ENCODE data around the gene L3MBTL1.

L3MBTL1 gene

DNA sequence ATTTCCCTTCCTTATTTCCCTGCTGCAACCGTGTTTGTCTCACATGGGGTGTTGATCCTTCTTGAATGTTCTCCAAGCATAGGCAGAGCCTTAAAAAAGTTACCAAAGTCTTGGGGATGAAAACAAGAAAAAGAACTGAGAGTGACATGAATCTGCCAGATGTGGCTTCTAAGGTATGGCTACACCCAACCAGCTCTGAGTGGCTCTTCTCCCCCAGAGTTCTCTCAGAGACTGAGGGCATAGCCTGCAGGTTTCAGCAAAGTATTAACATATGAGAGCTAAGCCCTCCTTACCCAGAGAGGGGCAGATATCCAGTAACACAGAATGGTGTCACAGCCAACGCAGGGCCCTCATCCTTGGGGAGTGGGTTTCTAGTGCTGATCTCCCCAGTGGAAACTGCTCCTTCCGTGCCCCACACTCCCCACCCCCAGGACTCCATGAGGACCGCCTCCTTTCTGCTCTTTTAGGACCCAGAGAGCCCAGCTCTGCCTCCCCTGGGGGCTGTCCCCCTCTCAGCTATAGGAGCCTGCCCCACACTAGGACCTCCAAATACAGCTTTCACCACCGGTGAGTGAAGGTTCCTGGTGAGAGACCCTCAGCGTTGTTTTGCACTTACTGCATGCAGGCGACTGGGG is 28.0 kb downstream of the L3MBTL1 start:
- DNase-seq (ENCODE audit: low read depth in 2 of 2), result no peak

DNA sequence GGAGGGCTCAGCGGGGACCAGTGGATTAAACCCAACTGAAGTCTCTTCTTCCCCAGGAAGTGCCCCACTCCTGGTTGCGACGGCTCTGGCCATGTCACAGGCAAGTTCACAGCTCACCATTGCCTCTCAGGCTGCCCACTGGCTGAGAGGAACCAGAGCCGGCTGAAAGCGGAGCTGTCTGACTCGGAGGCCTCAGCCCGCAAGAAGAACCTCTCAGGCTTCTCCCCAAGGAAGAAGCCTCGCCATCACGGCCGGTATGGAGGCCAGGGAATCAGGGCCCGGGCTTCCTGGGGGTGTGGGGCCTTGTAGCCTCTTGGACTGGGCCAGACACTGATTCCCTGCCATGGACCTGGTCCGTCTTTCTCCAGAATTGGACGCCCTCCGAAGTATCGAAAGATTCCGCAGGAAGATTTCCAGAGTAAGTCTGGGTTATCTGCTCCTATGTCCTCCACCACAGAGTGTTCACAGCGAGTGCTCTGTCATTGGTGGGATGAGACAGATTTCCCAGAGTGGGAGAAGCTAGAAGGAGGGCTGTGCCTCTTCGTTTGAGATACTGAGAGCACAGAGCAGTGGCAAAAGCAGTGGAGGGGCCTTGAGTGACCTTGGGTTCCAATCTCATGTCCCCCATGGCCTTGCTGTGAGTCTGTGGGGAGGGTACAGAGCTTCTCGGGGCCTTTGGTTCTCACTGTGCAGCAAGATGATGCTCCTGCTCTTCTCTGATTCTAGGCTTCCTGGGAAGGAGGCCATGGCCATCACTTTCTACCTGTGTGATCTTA is 28.7 kb downstream of the L3MBTL1 start:
- DNase-seq (ENCODE audit: low read depth in 2 of 2), result no peak

DNA sequence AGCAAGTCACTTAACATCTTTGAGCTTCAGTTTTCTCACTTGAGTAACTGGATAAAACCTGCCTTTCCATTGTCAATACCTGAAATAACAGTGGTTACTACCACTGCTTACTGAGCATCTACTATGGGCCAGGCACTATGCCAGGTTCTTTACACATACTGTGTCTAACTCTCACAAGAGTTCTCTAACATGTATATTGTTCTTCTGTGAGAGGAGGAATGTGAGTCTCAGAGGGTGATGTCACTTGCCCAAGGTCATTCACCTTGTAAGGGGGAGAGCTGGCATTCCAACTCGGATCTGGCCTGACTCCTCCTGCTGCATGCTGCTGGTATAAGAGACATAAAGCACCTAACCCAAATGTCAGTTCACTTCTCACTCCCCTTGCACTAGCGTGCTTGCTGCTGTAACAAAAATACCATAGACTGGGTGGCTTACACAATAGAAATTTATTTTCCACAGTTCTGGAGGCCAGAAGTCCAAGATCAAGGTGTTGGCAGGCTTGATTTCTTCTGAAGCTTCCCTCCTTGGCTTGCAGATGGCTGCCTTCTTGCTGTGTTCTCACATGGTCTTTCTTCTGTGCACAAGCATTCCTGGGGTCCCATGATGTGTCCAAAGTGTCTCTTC is 29.4 kb downstream of the L3MBTL1 start:
- no peak for DNase-seq (ENCODE audit: low read depth in 2 of 2)

DNA sequence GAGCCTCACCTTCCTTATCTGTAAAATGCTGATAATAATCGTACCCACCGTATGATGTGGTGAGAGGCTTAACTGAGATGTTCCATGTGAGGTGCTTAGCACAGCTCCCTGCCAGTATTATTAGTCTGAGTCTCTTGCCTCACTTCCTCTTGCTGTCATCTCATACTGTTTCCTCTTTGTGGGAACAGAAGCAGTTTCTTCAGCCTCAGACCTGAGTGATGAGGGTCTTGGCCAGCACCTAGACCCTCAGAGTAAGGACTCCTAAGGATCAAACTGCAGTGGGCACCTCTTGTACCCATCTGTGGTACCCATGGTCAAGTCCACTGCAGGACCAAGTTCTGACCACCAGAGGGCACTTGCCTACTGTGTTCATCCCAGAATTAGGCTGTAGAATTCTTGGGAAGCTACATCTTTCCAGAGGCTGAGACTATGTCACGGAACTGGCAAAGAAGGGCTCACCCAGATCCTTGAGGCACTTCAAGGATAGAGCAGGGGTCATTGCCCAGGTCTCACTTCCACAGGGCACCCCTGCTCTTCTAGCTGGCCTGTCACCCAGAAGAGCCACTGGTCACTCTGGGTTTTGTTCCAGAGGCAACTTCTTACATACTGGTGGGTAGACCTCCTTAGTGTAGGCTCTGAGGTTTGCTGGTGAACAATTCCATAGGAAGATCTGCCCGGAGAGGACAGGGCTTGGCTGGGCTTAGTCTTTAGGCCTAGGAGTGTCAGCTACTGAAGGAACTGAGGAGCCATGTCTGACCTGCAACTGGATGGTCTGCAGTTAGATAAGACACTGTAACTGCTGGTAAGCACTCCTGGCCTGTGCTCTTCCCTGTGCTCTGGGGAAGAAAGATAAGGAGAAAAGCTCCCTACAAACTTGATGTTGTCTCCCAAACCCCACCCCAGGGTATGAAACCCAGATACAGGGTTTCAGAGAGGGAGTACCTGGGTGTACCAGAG is 30.7 kb downstream of the L3MBTL1 start:
- DNase-seq (ENCODE audit: low read depth in 2 of 2), result peak; percentile 34 to 37

DNA sequence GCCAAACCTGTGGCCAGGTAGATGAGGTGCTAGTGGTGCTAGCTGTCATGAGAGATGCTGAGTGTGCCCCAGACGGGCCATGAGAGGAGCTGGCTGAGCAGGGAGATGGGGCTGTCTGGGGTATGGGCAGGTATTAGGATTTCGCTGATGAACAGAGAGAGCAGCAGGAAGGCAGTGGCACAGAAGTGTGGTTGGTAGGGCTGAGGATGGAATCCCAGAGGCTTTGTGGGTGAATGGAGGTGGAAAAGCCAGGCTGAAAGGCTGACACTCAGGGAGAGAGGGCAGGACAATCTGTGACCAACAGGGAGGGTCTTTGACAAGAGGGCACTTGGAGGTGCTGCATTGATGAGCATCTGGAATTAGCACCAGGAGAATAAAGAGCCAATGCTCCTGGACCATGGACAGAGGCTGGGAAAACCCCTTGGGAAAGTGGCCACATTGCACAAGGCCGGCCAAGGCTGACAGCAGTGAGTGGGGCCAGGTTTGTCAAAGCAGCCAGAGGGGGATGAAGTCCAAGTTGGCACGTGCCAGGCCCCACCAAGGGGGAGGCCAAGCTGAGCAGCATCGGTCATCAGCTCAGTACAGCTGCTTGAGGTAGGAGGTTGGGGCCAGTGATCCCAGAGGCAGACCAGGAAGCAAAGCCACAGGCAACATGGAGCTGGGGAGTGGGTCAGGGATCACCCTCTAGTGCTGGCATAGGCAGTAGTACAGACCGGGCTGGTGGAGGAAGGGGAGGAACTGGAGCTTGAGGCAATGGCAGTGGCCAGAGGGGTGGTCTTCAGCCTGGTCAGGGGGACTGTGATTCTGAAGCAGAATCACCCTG is 31.6 kb downstream of the L3MBTL1 start:
- no peak for DNase-seq (ENCODE audit: low read depth in 2 of 2)

DNA sequence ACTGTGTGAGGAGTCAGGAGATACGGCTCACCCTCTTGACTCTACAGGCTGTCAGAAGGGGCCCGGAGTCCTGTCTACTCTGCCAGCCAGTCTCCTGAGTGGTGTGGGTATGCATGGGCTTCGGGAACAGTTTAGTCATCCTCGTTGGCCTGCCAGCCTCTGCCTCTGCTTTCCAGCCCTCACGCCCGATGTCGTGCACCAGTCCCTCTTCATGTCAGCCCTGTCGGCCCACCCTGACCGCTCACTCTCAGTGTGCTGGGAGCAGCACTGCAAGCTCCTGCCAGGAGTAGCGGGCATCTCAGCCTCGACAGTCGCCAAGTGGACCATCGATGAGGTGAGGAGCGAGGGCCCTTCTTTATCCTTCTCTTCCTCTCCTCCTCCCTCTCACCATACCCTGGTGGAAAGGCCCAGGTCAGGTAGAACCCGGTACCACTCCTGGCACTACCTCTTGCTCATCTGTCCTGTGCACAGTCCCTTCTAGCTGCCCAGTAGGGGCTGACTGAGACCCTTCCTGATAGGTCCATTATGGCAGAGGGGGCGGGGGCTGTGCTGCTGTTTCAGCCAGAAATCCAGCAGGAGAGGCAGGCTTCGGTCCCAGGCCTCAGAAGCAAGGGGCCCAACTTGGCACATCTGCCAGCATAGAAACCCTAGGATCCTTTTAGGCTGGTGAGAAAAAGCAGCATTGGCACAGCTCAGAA is 32.6 kb downstream of the L3MBTL1 start:
- DNase-seq (ENCODE audit: low read depth in 2 of 2), result no peak

DNA sequence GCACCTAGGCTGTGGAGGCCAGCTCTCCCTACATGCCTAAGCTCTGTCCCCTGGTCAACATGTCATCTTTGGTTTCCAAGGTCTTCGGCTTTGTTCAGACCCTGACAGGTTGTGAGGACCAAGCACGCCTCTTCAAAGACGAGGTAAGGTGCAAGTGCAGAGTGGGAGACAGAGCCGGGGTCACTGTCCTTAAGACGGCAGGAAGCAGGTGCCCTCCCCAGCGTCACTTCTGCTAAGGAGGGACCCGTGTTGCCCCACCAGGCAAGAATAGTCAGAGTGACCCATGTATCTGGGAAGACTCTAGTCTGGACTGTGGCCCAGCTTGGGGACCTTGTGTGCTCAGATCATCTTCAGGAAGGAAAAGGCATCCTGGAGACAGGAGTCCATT is 33.2 kb downstream of the L3MBTL1 start:
- no peak for DNase-seq (ENCODE audit: low read depth in 2 of 2)

DNA sequence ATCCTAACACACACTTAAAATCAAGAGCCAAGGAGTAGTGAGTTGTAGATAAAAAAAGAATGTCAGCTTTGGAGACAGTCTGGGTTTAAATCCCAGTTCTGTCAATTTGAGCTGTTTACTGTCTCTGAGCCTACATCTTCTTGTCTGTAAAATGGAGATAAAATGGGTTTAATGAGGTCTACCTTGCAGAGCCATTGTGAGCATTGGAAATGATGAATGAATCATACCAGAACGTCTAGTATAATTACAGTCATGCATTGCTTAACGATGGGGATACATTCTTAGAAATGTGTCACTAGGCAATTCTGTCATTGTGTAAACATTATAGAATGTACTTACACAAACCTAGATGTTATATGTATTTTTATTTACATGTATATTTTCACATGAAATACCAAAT is 33.7 kb downstream of the L3MBTL1 start:
- DNase-seq (ENCODE audit: low read depth in 2 of 2), result no peak

DNA sequence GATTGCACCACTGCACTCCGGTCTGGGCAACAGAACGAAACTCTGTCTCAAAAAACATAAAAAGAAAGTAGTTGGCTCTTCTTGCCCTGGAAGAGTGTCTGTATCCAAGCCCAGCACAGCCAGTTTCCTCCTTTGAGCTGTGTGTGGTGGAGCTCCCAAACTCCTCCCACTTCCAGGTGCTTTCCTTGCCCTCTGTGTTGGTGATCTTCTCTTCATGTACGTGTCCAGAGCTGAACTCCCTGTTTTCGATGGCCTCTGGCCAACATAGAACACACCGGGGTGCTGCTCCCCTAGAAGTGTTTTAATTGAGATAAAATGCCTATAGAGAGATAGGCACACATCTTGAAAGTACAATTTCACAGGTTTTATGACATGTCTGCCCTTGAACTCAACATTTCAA is 34.7 kb downstream of the L3MBTL1 start:
- DNase-seq (ENCODE audit: low read depth in 2 of 2), result no peak

DNA sequence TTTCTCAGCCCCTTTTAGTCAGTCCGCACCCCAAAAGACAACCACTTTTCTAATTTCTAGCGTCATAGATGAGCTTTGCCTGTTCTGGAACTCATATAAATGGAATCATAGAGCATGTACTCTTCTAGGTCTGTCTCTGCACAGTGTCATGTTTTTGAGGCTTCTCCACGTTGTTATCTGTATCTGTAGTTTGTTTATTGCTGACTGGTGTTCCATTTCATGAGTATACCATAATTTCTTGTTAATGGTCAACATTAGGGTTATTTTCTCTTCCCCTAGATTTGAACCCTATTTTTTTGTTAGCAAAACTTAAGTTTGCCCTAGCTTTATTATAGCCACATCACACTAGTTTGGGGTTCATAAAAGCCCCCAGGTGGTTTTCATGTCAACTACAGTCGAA is 35.2 kb downstream of the L3MBTL1 start:
- no peak for DNase-seq (ENCODE audit: low read depth in 2 of 2)

DNA sequence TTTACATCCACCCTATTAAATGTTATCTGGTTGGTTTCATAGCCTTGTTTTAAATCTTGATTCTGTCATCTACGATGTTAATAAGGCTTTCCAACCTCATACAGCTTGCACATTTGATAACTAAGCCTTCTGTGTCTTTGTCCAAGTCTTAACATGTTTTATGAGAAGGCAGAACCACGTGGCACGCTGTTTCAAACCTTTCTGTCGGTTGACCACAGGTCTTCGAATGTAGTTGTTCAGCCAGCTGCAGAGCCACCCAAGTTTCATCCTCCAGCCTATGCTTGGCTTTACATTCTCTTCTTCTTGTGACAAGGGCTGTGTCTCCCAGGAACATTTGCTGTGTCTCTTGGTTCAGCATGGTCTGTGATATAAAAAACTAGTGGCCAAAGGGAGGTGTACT is 35.6 kb downstream of the L3MBTL1 start:
- DNase-seq (ENCODE audit: low read depth in 2 of 2), result no peak

DNA sequence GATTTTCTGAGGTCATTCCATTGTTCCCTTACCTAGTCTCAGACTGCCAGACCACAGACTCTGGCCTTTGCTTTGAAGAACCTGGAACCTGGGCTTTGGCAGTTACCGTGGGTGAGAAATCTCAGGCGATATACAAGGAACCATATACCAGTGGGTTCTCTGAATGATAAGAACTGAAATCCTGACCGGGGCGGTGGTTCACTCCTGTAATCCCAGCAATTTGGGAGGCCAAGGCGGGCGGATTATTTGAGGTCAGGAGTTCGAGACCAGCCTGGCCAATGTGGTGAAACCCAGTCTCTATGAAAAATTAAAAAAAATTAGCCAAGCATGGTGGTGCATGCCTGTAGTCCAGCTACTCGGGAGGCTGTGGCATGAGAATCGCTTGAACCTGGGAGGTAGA is 37.0 kb downstream of the L3MBTL1 start:
- DNase-seq (ENCODE audit: low read depth in 2 of 2), result no peak

DNA sequence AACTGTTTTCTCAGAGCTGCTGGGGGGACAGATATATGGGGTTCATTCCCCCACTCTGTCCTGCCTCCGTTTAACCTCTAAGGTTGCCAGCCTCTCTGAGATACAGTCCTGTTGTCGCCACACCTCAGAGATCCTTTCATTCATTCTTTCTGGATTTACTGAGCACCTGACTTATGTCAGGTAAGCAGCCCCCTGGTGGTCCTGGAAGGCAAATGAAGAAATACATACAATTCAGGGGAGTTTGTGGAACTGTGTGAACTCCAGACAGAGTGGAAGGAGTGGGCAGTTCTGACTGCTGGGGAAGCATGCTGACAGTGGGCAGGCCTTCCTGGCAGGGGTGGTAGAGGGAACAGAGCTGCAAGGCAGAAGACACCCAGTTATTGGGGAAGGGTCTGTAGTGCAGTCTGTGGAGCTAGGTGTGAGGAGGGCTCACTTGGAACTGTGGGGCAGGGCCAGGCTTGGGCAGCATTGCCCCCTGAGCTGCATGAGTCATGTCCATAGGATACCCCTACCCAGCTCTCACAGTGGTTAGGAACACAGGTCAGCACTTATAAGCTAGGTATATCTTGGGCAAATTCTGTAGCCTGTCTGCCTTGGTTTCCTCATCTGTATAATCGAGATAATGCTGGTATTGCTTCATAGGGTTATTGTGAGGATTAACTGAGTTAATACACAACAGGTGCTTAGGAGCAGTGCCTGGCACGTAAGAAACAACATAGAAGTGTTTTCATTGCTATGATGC is 38.5 kb downstream of the L3MBTL1 start:
- DNase-seq (ENCODE audit: low read depth in 2 of 2), result no peak

DNA sequence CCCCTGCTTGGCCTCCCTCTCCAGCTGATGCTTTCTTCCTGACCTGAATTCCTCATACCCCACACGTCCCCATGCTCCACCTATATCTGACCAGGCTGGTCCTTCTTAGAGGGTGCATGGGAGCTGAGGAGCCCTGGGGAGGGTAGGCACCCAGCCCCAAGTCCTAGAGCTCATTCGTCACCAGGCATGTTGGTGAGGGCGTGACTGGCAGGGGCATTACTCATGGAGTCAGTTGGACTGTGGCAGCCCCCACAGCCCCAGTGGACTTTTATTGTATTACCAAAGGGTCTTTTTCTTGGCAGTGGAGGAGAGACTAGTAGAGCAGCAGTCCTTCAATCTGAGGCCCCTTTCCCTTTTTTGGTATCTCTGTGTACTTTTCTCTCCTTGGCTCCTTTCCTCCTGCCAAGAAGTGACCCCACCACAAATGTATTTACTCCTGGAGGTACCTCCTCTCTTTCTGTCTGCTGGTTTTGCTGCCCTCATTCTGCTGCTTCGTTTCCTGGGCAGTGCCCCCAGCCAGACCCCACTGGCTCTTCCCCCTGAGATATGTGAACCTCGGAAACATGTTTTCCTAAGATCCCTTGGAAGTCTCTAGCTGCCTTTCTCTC is 40.9 kb downstream of the L3MBTL1 start:
- DNase-seq (ENCODE audit: low read depth in 2 of 2), result no peak

DNA sequence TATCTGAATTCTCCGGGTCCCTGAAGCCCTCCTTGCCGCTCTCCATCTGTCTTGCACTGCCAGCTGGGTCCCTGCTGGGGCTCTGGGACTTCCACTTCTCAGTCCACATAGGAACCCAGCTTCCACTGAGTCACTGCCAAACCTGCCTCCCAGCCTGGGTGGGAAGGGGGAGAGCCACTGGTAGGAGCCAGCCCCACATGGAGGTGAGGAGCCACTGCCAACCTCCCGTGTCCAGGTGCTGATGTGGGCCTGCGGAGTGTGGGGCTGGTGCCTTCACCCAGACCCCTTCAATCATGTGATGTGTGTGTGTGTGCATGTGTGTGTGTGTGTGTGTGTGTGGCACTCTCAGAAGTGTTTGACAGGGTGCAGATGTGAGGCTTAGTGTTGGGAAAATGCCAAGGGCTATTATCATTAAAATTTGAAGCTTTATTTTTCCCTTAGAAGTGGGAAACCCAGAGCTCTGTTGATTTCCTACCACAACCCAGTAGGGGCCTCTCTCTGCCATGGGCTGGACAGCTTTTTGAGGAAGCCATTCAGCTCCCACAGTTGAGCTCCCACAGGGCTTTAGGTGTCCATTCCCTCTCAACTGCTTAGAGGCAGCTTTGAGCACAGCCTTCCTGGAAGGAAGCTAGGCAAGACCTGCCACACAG is 42.0 kb downstream of the L3MBTL1 start:
- no peak for DNase-seq (ENCODE audit: low read depth in 2 of 2)

DNA sequence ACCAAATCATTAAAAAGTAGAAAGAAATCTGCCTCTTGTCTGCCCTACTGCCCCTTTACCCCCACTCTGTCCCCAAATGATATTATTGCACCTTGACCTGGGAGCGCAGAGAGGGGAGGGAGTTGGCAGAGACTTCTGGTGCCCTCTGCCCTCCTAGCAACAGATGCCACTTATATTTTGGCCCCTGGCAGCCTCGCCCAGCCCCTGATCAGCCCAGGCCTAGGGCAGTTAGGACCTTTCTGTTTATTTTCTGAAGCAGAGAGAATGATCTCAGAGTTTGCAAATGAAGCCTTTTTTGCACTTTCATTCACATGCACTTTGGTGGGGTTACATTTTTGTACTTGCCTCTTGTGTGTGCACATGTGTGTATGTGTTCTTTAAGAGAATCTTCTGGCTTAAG is 43.0 kb downstream of the L3MBTL1 start:
- DNase-seq (ENCODE audit: low read depth in 2 of 2), result no peak

DNA sequence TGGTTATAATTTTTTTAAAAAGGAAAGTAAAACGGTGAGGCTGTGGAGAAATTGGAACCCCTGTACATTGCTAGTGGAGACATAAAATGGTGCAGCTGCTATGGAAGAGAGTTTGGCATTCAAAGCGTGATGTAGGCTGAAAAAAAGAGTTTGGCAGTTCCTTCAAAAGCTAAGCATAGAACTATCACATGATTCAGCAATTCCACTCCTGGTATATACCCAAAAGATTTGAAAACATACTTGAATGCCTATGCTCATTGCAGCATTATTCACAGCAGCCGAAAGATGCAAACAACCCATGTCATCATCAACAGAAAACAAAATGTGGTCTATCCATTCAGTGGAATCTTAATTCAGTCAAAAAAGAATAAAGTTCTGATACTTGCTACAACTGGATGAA is 46.9 kb downstream of the L3MBTL1 start:
- no peak for DNase-seq (ENCODE audit: low read depth in 2 of 2)

DNA sequence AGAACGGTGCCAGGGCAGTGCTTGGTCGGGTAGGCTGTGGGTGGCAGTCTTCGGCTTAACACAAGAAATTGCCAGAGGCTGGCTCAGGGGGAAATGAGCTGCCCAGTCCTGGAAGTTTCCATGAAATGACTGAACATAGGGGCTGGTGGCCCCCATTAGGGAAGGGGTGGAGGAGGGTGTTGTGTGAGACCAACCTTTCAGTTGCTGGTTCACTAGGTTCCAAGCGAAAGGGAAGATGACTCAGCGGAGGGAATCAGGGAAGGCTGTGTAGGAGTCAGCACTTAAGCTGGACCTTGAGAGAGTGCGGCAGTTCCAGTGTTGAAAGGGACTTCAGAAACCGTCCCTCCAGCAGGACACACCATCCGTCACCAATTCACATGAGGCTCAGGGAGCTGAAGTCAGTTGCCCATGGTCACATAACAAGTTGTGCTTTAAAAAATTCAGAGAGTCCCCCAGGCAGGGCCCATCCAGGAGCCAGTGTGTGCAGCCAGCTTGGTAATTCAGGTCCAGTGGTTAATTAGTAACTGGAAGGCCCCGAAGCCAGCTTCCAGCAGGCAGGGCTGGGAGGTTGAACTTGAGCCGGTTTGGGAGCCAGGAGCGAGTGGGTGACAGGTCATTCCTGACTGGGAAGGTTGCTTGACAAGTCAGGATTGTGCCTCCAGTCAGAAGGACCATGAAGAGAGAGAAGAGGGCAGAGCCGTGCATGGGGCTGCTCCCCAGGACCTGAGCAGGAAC is 51.1 kb downstream of the L3MBTL1 start, which contains the start of gene SGK2:
Gene SGK2 (plus strand): TSS at position 616 of the 735 bp plus-strand sequence. CDS start 7,469 bp downstream, outside the sequence.
- DNase-seq (ENCODE audit: low read depth in 2 of 2), result no peak

All from stimulated activated CD4-positive, alpha-beta T cell treated with anti-CD3 and anti-CD28 coated beads, Interleukin-1b, Interleukin-23, amount 100 ng/mL, for 4 hours (primary cell).